ENCODE results near the gene TNP2. TPM values are rescaled to one million over a fixed set of nuclear protein-coding genes. Genes with fewer than 3 reads are reported as not detected.

The TNP2 gene
- total and polyA plus RNA-seq, 2 of the 4 experiments (the other 2 are of a cell fraction): not detected

DNA sequence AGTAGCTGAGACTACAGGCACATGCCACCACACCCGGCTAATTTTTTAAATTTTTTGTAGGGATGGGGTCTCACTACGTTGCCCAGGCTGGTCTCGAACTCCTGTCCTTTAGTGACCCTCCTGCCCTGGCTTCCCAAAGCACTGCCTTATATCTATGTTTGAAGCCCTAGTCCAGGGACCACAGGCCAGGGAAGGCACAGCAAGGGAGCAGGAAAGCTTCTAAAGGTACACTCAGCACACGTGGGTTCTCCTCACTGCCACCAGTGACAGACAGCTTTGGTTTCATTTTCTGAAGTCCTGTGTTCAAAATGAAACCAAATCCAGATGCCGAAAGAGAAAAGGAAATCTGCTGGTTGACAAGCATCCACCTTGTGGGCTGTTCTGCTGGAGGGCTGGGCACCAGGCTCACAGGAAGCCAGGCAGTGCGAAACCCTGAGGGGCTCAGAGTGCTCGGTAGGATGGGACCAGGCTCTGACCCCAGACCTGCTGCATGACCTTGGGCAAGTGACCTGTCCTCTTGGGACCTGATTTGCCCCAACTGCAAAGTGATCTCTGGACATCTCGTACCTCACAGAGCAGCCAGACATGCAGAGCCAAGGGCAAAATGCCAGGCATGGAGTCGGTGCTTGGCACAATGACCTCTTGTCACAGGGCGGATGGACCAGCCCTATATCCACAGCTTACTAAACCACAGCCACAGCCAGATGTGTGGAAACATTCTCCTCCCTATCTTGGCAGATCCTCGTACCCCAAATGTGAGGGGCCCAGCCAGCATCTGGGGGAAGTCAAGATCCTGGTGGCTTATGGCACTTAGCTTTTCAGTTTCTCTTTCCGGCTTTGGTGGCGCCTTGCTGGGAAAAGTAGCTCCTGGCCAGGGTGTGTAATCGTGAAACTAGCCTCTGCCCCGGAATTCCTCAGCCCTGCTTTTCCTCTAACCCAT lies 10.3 kb downstream of the TNP2 start:
- peaks cover 4 to 18% of the 10 kb centered on the region in 2 experiments; a peak in 2 of 4 replicates for H3K79me1 ChIP-seq (ENCODE audit: low read depth in 1 of 2, low read length in 2 of 2)
- BruUV-seq (replicated peaks): no TSS peak
- H3K4me1 ChIP-seq (ENCODE audit: control insufficient read depth, insufficient read depth, low read length): peaks cover 10% of the 10 kb centered on the region
- no peak overlapping the region for H3K4me2 ChIP-seq (ENCODE audit: low read depth, low read length)
- H2AK5ac ChIP-seq (ENCODE audit: low read depth, low read length): peak overlapping the region; percentile 70; the same call in 1 of the 2 replicates
- peaks cover 3% of the 10 kb centered on the region; the same call in 1 of the 2 replicates for H3K27me3 ChIP-seq (ENCODE audit: control insufficient read depth, insufficient read depth, low read length)
- H2AFZ ChIP-seq (replicated peaks; ENCODE audit: low read length, poor library complexity): peak overlapping the region; percentile 59
- peak overlapping the region; percentile 33 for H4K91ac ChIP-seq (ENCODE audit: insufficient read depth, low read depth, low read length)
- CTCF ChIA-PET: interaction anchor here (0.6 to 1.2 kb wide), 3 partner anchors 288 to 305 kb away, joined by 3 to 4 read pairs (median 3); no protein-coding TSS in a partner anchor
- no peak for ATAC-seq (ENCODE audit: low read depth)
- no peaks in the 10 kb centered on the region for H3K9me3 ChIP-seq (ENCODE audit: control insufficient read depth, insufficient read depth, low read length)
- no peaks in the 10 kb centered on the region for H3K9me1 ChIP-seq (ENCODE audit: insufficient read depth, low read length)
- H3K4me3 ChIP-seq (ENCODE audit: insufficient read depth, low read depth, low read length): no peak overlapping the region
- DNase-seq: no peak
- H3K18ac ChIP-seq (ENCODE audit: low read depth, low read length): no peak overlapping the region
- peak overlapping the region; percentile 49; the same call in 1 of the 2 replicates for H2BK120ac ChIP-seq (ENCODE audit: low read depth, low read length)
- dilution Hi-C loops (cut with HindIII; ENCODE audit: low sequenced_read_pairs, unreplicated experiment): no loop called here
- POLR2A ChIA-PET (ENCODE audit: unreplicated experiment): no interaction called here
- H2BK20ac ChIP-seq (ENCODE audit: low read depth, low read length): peak overlapping the region; percentile 57
- no peak overlapping the region for H3K27ac ChIP-seq (ENCODE audit: insufficient read depth, low read length)
- H2BK15ac ChIP-seq (ENCODE audit: low read depth, low read length): peak overlapping the region; percentile 52; the same call in 2 of the 3 replicates
- 76% methylated on average over 12 of the region's 15 CpGs; no CpG with 5 or more reads in 1 of the 2 experiments for WGBS, 2 experiments (ENCODE audit: extremely low coverage in 2 of 2, insufficient read length in 1 of 2)
- H3K23ac ChIP-seq (ENCODE audit: low read depth, low read length): no peak overlapping the region
- in situ Hi-C loops (cut with MboI; ENCODE audit: low sequenced_read_pairs): loop anchor here (5.0 kb wide), 1 partner anchor 103 kb away; no protein-coding TSS in a partner anchor
- no peak overlapping the region; the same call in 1 of the 2 replicates for H3K14ac ChIP-seq (replicated peaks; ENCODE audit: low read depth, low read length)
- no peak overlapping the region for H3K9ac ChIP-seq (ENCODE audit: low read depth, low read length)
- H3K56ac ChIP-seq (ENCODE audit: extremely low read depth, insufficient read depth, low read length): no peak overlapping the region
- peak overlapping the region; percentile 43 for H3K4ac ChIP-seq (ENCODE audit: low read depth, low read length)
- H3K36me3 ChIP-seq (ENCODE audit: control insufficient read depth, insufficient read depth, low read length): peaks cover 13% of the 10 kb centered on the region; the same call in 1 of the 2 replicates
- peaks cover 16% of the 10 kb centered on the region for H4K20me1 ChIP-seq (ENCODE audit: insufficient read depth, low read length)
- H2BK5ac ChIP-seq (ENCODE audit: low read depth, low read length, poor library complexity, severe bottlenecking): no peak overlapping the region
- peak overlapping the region; percentile 69 for H2AK9ac ChIP-seq (replicated peaks; ENCODE audit: low read depth, low read length, poor library complexity)
- peak overlapping the region in 1 of 2 experiments; percentile 33; a peak in 1 of 4 replicates for H4K8ac ChIP-seq (ENCODE audit: low read depth in 2 of 2, low read length in 2 of 2)
- H4K5ac ChIP-seq (ENCODE audit: low read depth, low read length): no peak overlapping the region; the same call in 1 of the 2 replicates
- intact Hi-C loops (cut with micrococcal nuclease): loop anchor here (10.0 kb wide), 1 partner anchor 124 kb away; no protein-coding TSS in a partner anchor
- no peak for TF ChIP-seq RCOR1 (IDR thresholded peaks at IDR 0.05; ENCODE audit: insufficient replicate concordance, low read length)
- TF ChIP-seq MAZ (IDR thresholded peaks at IDR 0.05; ENCODE audit: borderline replicate concordance, low read depth, low read length): no peak
- TF ChIP-seq SMC3 (IDR thresholded peaks at IDR 0.05; ENCODE audit: low read depth, low read length): no peak
- TF ChIP-seq, protein P1, sequence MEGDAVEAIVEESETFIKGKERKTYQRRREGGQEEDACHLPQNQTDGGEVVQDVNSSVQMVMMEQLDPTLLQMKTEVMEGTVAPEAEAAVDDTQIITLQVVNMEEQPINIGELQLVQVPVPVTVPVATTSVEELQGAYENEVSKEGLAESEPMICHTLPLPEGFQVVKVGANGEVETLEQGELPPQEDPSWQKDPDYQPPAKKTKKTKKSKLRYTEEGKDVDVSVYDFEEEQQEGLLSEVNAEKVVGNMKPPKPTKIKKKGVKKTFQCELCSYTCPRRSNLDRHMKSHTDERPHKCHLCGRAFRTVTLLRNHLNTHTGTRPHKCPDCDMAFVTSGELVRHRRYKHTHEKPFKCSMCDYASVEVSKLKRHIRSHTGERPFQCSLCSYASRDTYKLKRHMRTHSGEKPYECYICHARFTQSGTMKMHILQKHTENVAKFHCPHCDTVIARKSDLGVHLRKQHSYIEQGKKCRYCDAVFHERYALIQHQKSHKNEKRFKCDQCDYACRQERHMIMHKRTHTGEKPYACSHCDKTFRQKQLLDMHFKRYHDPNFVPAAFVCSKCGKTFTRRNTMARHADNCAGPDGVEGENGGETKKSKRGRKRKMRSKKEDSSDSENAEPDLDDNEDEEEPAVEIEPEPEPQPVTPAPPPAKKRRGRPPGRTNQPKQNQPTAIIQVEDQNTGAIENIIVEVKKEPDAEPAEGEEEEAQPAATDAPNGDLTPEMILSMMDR (conservative IDR thresholded peaks at IDR 0.05; ENCODE audit: low read depth, low read length): no peak
- TF ChIP-seq, protein P2, sequence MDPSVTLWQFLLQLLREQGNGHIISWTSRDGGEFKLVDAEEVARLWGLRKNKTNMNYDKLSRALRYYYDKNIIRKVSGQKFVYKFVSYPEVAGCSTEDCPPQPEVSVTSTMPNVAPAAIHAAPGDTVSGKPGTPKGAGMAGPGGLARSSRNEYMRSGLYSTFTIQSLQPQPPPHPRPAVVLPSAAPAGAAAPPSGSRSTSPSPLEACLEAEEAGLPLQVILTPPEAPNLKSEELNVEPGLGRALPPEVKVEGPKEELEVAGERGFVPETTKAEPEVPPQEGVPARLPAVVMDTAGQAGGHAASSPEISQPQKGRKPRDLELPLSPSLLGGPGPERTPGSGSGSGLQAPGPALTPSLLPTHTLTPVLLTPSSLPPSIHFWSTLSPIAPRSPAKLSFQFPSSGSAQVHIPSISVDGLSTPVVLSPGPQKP (IDR thresholded peaks at IDR 0.05; ENCODE audit: borderline replicate concordance, low read depth, low read length): no peak
- no peak for TF ChIP-seq MAFK (IDR thresholded peaks at IDR 0.05; ENCODE audit: low read depth, low read length)
- no peak for TF ChIP-seq CHD1 (IDR thresholded peaks at IDR 0.05; ENCODE audit: low read depth, low read length)
- no peak for TF ChIP-seq NFE2L2 (IDR thresholded peaks at IDR 0.05; ENCODE audit: low read depth, low read length)
- no peak for TF ChIP-seq POLR2A (IDR thresholded peaks at IDR 0.05; ENCODE audit: low read depth, low read length)
- TF ChIP-seq, protein P3, sequence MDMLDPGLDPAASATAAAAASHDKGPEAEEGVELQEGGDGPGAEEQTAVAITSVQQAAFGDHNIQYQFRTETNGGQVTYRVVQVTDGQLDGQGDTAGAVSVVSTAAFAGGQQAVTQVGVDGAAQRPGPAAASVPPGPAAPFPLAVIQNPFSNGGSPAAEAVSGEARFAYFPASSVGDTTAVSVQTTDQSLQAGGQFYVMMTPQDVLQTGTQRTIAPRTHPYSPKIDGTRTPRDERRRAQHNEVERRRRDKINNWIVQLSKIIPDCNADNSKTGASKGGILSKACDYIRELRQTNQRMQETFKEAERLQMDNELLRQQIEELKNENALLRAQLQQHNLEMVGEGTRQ (IDR thresholded peaks at IDR 0.05; ENCODE audit: low read depth, low read length): no peak
- TF ChIP-seq FOS (IDR thresholded peaks at IDR 0.05; ENCODE audit: low read depth, low read length): no peak
- no peak for TF ChIP-seq MXI1 (IDR thresholded peaks at IDR 0.05; ENCODE audit: borderline replicate concordance, low read depth, low read length)
